Measurements from ENCODE around the gene HTR3C.
"Not testable (repeated sequence)": the region's sequence is repeated elsewhere in the genome, so short reads cannot be mapped to it uniquely, and the experiment has no call there.

Gene HTR3C

DNA sequence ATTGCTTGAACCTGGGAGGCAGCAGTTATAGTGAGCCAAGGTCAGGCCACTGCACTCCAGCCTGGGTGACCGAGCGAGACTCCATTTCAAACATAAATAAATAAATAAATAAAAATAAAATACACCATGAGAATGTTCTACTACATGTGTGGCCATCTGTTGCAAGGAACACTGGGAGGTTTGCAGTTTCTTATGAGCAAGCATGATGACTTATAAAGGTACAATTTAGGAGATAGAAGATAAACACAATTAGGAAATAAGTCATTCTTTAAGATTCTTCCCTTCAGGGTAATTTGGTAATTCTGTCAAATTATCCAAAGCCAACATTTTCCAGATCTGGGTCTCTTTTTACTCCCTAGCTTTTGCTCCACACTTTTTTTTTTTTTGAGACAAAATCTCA is 13.4 kb downstream of the HTR3C start:
- H2AFZ ChIP-seq (ENCODE audit: low read depth, low read length) = no peak overlapping the region

DNA sequence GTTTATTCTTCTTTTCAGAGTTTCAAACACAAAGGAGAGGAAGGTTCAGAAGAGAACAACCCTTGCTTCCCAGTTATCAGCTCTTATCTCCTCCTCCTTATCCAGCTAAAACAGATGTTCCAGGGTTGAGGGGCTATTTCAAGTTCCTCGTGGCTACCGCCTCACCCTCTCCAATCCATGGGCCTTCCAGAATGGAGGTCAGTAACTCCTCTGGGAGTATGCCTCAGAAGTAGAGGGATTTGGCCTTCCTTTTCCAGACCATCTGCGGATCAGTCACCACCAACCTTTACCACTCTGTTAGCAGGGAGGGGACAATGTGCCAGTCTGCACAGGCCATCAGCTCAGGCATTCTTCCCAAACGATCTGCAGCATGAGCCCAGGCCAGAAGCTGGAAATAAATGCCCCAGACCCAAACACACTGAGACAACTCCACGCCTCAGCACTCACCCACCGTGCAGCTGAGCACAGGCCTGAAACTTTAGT is 14.8 kb downstream of the HTR3C start:
- Histone ChIP-seq H2AFZ (ENCODE audit: low read depth, low read length) (no peak overlapping the region; the same call in 1 of the 2 replicates), H3K9ac (ENCODE audit: low read length) (no peak overlapping the region), H3K27me3 (ENCODE audit: low read depth, low read length) (peaks cover 8% of the 10 kb centered on the region), H3K9me3 (ENCODE audit: insufficient read depth, low read length) (no peaks in the 10 kb centered on the region), H3K4me3 (ENCODE audit: low read length) (no peak overlapping the region), H3K4me2 (ENCODE audit: low read length) (no peak overlapping the region), H3K79me2 (ENCODE audit: low read length) (no peaks in the 10 kb centered on the region), H3K4me1 (ENCODE audit: low read length) (peaks cover 3% of the 10 kb centered on the region; the same call in 1 of the 2 replicates), H3K27ac (ENCODE audit: low read length) (no peak overlapping the region), H3K36me3 (replicated peaks; ENCODE audit: low read depth, low read length) (no peaks in the 10 kb centered on the region), H4K20me1 (ENCODE audit: insufficient read depth, low read length) (no peaks in the 10 kb centered on the region)
- TF ChIP-seq, protein P1, sequence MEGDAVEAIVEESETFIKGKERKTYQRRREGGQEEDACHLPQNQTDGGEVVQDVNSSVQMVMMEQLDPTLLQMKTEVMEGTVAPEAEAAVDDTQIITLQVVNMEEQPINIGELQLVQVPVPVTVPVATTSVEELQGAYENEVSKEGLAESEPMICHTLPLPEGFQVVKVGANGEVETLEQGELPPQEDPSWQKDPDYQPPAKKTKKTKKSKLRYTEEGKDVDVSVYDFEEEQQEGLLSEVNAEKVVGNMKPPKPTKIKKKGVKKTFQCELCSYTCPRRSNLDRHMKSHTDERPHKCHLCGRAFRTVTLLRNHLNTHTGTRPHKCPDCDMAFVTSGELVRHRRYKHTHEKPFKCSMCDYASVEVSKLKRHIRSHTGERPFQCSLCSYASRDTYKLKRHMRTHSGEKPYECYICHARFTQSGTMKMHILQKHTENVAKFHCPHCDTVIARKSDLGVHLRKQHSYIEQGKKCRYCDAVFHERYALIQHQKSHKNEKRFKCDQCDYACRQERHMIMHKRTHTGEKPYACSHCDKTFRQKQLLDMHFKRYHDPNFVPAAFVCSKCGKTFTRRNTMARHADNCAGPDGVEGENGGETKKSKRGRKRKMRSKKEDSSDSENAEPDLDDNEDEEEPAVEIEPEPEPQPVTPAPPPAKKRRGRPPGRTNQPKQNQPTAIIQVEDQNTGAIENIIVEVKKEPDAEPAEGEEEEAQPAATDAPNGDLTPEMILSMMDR (IDR thresholded peaks at IDR 0.05; ENCODE audit: low read depth, low read length) = no peak
- no peak for TF ChIP-seq EZH2phosphoT487 (IDR thresholded peaks at IDR 0.05; ENCODE audit: low read depth)

More for the DNA sequence above, 13.4 kb downstream of the HTR3C start:
- Histone ChIP-seq H3K9ac (ENCODE audit: low read length) (no peak overlapping the region), H4K20me1 (ENCODE audit: insufficient read depth, low read length) (no peaks in the 10 kb centered on the region), H3K9me3 (ENCODE audit: insufficient read depth, low read length) (no peaks in the 10 kb centered on the region), H3K27me3 (ENCODE audit: low read depth, low read length) (peaks cover 8% of the 10 kb centered on the region), H3K27ac (ENCODE audit: low read length) (no peak overlapping the region), H3K36me3 (replicated peaks; ENCODE audit: low read depth, low read length) (no peaks in the 10 kb centered on the region), H3K79me2 (ENCODE audit: low read length) (no peaks in the 10 kb centered on the region), H3K4me3 (ENCODE audit: low read length) (no peak overlapping the region), H3K4me1 (ENCODE audit: low read length) (peaks cover 3% of the 10 kb centered on the region; the same call in 1 of the 2 replicates), H3K4me2 (ENCODE audit: low read length) (no peak overlapping the region)
- TF ChIP-seq EZH2phosphoT487 (IDR thresholded peaks at IDR 0.05; ENCODE audit: low read depth) = no peak
- TF ChIP-seq, protein P1 (IDR thresholded peaks at IDR 0.05; ENCODE audit: low read depth, low read length) = no peak

DNA sequence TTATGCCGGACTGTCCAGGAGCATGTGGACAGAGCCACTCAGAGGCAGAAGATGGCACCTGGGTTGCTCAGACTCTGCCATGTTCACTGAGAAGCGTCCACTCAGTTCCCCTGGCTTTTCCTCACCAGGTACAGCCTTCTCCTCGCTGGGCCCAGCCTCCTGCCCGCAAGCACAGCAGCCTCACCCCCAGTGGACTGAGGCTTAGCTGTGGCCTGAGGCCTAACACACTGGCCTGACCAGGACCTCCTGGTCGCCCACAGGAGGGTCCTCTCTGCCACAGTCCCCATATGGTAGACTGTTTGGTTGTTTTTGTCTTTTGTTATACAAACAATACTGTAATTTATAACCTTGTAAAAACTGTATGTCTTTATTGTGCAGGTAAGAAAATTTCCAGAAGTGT is 15.5 kb downstream of the HTR3C start:
- peaks cover 7% of the 10 kb centered on the region for H3K27me3 ChIP-seq (ENCODE audit: low read depth, low read length)
- no peak overlapping the region for H3K27ac ChIP-seq (ENCODE audit: low read length)
- H3K4me2 ChIP-seq (ENCODE audit: low read length) = no peak overlapping the region
- H3K9ac ChIP-seq (ENCODE audit: low read length) = no peak overlapping the region
- H3K9me3 ChIP-seq (ENCODE audit: insufficient read depth, low read length) = no peaks in the 10 kb centered on the region
- no peaks in the 10 kb centered on the region for H4K20me1 ChIP-seq (ENCODE audit: insufficient read depth, low read length)
- peaks cover 3% of the 10 kb centered on the region; the same call in 1 of the 2 replicates for H3K4me1 ChIP-seq (ENCODE audit: low read length)
- H3K79me2 ChIP-seq (ENCODE audit: low read length) = no peaks in the 10 kb centered on the region
- no peak overlapping the region for H2AFZ ChIP-seq (ENCODE audit: low read depth, low read length)
- TF ChIP-seq EZH2phosphoT487 (IDR thresholded peaks at IDR 0.05; ENCODE audit: low read depth) = no peak
- TF ChIP-seq, protein P1 (IDR thresholded peaks at IDR 0.05; ENCODE audit: low read depth, low read length) = no peak
- H3K4me3 ChIP-seq (ENCODE audit: low read length) = no peak overlapping the region
- no peaks in the 10 kb centered on the region for H3K36me3 ChIP-seq (replicated peaks; ENCODE audit: low read depth, low read length)

- not testable (repeated sequence) for H3K4me1 ChIP-seq (ENCODE audit: low read length); H3K36me3 ChIP-seq (replicated peaks; ENCODE audit: low read depth, low read length); H3K27me3 ChIP-seq (ENCODE audit: low read depth, low read length); H2AFZ ChIP-seq (ENCODE audit: low read depth, low read length); H3K79me2 ChIP-seq (ENCODE audit: low read length); H3K27ac ChIP-seq (ENCODE audit: low read length); H3K4me3 ChIP-seq (ENCODE audit: low read length); H4K20me1 ChIP-seq (ENCODE audit: insufficient read depth, low read length); H3K4me2 ChIP-seq (ENCODE audit: low read length); H3K9me3 ChIP-seq (ENCODE audit: insufficient read depth, low read length); H3K9ac ChIP-seq (ENCODE audit: low read length)
These were observed 18.3 kb downstream of the HTR3C start for GRCh38 chr3:184071142-184071541.
